ENCODE results near the gene KLF2.

The KLF2 gene

GRCh38 chr19:16309643-16310042 lies 15.0 kb upstream of the KLF2 start:
- DNase-seq: no peak

GRCh38 chr19:16315825-16316505 lies 8.7 kb upstream of the KLF2 start:
- DNase-seq: no peak

DNA sequence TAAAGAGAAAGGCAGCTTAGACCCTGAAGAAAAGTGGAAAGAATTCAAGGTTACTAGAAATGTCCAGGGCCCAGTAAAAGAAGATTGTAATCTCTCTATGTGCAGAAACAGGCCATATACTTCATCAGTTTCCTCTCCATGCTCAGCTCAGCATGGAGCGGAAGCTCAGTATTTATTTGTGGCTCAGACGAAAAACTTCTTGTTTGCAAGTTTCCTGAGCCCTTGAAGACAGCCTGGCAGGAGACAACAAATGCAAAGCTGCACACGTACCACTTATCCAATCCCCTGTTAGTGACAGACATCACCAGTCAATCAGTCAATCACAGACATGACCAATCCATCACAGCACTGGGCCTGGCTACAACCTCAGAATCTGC lies 8.1 kb upstream of the KLF2 start:
- no peak for DNase-seq

- DNase-seq: no peak
Measured at GRCh38 chr19:16319481-16319880, 5.1 kb upstream of the KLF2 start.

GRCh38 chr19:16320987-16321386 lies 3.6 kb upstream of the KLF2 start:
- no peak for DNase-seq

DNA sequence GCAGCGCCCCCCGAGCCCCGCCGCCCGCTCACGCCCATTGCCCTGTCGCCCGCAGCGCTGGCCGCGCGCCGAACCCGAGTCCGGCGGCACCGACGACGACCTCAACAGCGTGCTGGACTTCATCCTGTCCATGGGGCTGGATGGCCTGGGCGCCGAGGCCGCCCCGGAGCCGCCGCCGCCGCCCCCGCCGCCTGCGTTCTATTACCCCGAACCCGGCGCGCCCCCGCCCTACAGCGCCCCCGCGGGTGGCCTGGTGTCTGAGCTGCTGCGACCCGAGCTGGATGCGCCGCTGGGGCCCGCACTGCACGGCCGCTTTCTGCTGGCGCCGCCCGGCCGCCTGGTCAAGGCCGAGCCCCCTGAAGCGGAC lies 518 bp downstream of the KLF2 start:
- peak in 2 of 4 experiments; percentile 44 to 49 for DNase-seq

DNA sequence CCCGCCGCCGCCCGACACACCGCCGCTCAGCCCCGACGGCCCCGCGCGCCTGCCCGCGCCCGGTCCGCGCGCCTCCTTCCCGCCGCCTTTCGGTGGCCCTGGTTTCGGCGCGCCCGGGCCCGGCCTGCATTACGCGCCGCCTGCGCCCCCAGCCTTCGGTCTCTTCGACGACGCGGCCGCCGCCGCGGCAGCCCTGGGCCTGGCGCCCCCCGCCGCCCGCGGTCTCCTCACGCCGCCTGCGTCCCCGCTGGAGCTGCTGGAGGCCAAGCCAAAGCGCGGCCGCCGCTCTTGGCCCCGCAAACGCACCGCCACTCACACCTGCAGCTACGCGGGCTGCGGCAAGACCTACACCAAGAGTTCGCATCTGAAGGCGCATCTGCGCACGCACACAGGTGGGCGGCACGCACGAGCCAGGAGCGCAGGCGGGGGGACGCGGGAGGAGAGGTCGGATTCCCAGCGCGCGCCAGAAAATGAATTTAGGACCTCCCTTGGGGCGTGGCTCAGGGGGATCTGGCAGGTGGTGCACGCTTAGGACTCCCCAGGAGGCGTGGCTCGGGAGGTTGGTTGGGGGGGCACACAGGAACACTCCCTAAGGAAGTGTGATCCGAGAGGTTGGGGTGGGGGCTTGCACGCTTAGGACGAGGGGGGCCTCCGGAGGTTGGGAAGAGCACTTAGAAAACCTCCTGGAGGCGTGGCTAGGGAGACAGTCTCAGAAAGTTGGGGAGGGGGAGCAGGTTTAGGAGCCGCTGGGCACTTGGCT lies 1.2 kb downstream of the KLF2 start:
- DNase-seq: peak in 2 of 4 experiments; percentile 44

- DNase-seq: peak in 2 of 4 experiments; percentile 30 to 51
Measured at GRCh38 chr19:16326401-16327168, 2.0 kb downstream of the KLF2 start.

GRCh38 chr19:16327169-16327475 lies 2.5 kb downstream of the KLF2 start:
- DNase-seq: no peak

GRCh38 chr19:16327501-16327900 lies 2.9 kb downstream of the KLF2 start:
- no peak for DNase-seq

DNA sequence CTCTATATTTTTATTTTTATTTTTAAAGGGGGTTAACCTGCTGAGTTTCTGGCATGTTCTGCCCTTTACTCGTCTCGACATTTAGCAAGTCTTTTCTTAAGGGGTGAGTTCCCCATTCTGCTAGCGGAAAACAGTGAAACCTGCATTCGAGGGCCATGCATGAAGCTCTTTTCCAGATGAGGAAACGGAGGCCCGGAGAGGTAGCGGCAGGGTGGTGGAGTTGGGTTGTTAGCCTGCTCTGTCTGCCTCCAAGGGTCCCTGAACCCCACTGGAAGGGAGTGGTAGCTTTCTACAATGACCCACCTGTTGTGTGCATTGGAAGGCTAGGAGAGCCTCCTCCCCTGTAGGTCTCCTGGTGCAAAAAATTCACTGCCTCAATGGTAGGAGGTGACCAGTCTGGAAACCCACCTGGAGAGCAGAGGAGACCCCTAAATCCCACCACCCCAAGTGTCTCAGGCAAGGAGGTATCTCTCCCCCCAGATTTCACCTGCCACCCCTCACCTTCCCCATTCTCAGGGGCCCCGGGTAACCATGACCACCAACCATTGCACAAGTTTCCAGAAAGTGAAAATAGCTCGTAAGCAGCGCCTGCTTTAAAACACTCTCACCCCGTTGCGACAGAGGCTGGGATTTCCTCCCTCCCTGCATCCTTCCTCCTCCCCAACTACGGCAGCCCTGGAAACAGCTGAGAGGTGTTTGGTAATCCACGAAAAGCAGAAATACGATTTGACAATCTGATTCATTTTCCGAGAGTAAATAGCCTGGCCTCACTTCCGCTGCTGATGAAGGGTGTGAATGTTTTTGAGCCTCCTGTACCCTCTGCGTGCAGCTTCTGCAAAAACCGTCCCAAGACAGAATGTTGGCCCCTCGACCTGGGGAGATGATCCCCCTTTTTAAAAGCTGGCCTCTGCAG lies 3.5 kb downstream of the KLF2 start:
- peak in 1 of 4 experiments; percentile 14 for DNase-seq

DNA sequence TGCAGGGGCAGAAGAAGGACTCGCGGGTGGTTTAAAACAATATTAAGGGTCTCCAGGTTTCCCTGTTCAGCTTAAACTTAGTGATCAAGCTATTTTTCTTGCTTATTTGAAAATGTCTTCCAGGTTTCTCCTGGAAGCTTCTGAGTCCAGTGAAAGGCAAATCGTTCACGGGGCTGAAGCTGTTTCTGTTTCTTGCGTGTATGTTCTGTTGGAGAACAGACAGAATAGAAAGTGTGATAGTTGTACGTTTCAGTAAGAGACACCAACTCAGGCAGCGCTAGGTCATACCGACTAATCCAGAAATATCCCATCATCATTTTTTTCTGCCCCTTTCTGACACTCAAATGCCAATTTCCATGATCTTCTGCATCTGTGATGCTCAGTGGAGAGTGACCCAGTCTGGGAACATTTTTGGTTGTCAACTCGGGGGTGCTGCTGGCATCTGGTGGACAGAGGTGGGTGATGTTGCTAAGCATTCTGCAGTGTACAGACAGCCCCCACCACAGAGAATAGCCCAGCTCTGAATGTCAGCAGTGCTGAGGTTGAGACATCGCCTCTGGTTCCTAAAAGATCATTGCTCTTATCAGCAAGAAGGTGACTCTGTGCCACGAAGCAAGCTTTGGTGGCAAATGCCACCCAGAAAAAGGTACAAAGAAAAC lies 4.3 kb downstream of the KLF2 start:
- DNase-seq: peak in 2 of 4 experiments; percentile 21 to 36

GRCh38 chr19:16330368-16330801 lies 5.8 kb downstream of the KLF2 start:
- peak; percentile 82 to 94 (median 88) for DNase-seq

- DNase-seq: no peak
Measured at GRCh38 chr19:16330806-16331690, 6.4 kb downstream of the KLF2 start.

GRCh38 chr19:16333001-16333586 lies 8.5 kb downstream of the KLF2 start:
- no peak for DNase-seq

GRCh38 chr19:16334411-16334810 lies 9.8 kb downstream of the KLF2 start:
- DNase-seq: no peak

DNA sequence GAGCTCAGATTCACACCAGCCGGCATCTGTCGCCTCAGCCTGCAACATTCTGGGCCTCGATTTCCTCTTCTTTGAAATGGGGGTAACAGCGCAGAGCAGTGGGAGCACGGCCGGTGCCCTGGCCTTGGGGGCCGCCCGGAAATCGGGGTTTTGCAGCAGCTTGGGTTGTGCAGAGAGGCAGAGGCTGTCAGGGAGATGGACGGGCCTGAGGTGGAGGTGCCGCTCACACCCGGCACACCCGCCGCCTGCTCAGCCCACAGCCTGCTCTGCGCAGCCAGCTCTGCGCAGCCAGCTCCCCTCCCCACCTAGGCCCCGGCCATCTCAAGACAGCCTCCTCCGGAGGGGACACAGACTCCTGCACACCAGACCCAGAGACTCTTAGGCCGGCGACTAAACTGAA lies 10.6 kb downstream of the KLF2 start:
- DNase-seq: no peak

- DNase-seq: no peak
Measured at GRCh38 chr19:16336571-16336970, 11.9 kb downstream of the KLF2 start.

DNA sequence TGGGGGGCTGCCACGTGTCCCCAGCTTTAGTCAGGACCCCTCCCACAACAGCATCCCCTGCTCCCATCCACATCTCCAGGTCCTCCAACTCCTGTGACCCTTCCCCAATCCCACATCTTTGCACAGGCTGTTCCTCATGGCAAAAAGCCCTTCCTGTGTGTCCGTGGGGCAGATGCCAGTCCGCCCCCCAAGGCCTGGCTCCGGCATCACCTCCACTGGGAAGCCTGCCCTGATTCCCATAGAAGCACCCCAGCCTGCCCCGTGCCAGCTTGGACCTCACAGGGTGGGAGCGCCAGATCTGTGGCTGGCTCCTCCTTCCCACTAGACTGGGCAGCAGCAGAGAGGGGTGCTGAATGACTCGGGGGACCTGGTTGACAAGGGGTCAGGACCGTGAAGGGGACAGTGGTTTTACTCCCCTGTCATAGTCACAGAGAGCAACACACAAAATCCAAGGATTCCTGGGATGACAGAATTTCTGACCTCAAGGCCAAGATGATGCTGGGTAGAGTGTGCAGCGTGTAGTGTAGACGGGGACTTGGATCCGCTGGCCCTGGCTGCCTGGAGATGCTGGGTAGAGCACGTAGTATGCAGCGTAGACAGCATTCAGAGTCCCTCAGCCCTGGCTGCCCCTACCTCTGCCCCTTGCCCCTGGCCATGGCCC lies 13.3 kb downstream of the KLF2 start:
- no peak for DNase-seq

All from activated CD4-positive, CD25-positive, alpha-beta regulatory T cell (primary cell).